ENCODE results near the gene EXOC4.

Gene EXOC4

DNA sequence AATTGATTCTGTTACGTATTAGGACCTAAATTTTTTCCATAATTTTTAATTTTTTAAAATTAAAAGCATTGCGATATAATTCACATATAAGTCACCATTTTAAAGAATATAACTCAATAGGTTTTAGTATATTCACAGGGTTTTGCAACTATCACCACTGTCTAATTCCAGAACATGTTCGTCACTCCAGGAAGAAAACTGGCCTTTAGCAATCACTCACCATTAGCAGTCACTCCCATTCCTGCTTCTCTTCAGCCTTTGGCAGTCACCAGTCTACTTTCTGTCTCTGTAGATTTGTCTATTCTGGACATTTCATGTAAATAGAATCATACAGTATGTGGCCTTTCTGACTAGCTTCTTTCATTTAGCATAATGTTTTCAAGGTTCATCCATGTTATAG, 176.5 kb downstream of the EXOC4 start:
- no peaks in the 10 kb centered on the region for H3K36me3 ChIP-seq (ENCODE audit: insufficient read depth, low read length)
- no peak overlapping the region for H3K4me3 ChIP-seq (ENCODE audit: low read depth in 1 of 2, low read length in 2 of 2)
- H3K27me3 ChIP-seq (ENCODE audit: control insufficient read depth in 1 of 2, insufficient read depth in 2 of 2, low read length in 2 of 2): no peaks in the 10 kb centered on the region
- H3K9ac ChIP-seq (ENCODE audit: low read length): no peak overlapping the region
- no peaks in the 10 kb centered on the region for H3K4me1 ChIP-seq (ENCODE audit: insufficient read depth, low read length)
- H3K9me3 ChIP-seq (ENCODE audit: low read length): no peaks in the 10 kb centered on the region
- H3K27ac ChIP-seq (ENCODE audit: low read depth, low read length): no peak overlapping the region

- H3K27me3 ChIP-seq (ENCODE audit: control insufficient read depth in 1 of 2, insufficient read depth in 2 of 2, low read length in 2 of 2): no peaks in the 10 kb centered on the region
- H3K9ac ChIP-seq (ENCODE audit: low read length): no peak overlapping the region
- no peak overlapping the region for H3K27ac ChIP-seq (ENCODE audit: low read depth, low read length)
- H3K36me3 ChIP-seq (ENCODE audit: insufficient read depth, low read length): no peaks in the 10 kb centered on the region
- no peak overlapping the region for H3K4me3 ChIP-seq (ENCODE audit: low read depth in 1 of 2, low read length in 2 of 2)
- H3K9me3 ChIP-seq (ENCODE audit: low read length): no peaks in the 10 kb centered on the region
- H3K4me1 ChIP-seq (ENCODE audit: insufficient read depth, low read length): no peaks in the 10 kb centered on the region
Measured at GRCh38 chr7:133431134-133431724, 178.4 kb downstream of the EXOC4 start.

DNA sequence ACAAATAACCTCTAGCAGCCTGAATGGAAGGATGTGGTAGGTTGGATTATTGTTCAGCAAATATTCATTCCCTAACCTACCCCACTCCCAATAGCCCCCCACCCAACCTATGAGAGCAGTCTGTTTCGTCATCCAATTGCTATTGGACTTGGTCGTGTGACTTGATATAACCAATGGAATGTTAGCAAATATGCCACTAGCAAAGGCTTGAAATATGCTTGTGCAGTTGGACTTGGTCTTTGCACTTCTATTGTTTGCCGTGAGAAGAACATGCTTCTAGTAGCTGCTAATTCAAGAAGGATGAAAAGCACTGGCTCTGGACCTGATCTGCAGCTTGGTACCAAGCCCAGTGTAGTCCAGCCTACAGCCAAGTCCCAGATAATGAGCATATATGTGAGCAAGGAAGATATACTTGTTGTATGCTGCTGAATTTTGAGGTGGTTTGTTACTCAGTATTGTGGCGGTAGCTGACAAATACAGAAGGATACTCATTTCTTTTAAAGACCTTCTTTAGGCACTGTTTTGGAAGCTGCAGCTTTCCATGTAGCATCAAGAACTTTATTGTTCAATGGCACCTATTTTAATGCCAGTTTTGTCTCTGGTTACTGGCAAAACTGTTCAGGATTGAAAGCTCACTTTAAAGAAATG, 180.4 kb downstream of the EXOC4 start:
- no peaks in the 10 kb centered on the region for H3K4me1 ChIP-seq (ENCODE audit: insufficient read depth, low read length)
- no peak overlapping the region for H3K9ac ChIP-seq (ENCODE audit: low read length)
- H3K4me3 ChIP-seq (ENCODE audit: low read depth in 1 of 2, low read length in 2 of 2): no peak overlapping the region
- H3K27me3 ChIP-seq (ENCODE audit: control insufficient read depth in 1 of 2, insufficient read depth in 2 of 2, low read length in 2 of 2): no peaks in the 10 kb centered on the region
- no peaks in the 10 kb centered on the region for H3K36me3 ChIP-seq (ENCODE audit: insufficient read depth, low read length)
- H3K9me3 ChIP-seq (ENCODE audit: low read length): no peaks in the 10 kb centered on the region
- H3K27ac ChIP-seq (ENCODE audit: low read depth, low read length): no peak overlapping the region

GRCh38 chr7:133434246-133434865, 181.5 kb downstream of the EXOC4 start:
- no peaks in the 10 kb centered on the region for H3K36me3 ChIP-seq (ENCODE audit: insufficient read depth, low read length)

DNA sequence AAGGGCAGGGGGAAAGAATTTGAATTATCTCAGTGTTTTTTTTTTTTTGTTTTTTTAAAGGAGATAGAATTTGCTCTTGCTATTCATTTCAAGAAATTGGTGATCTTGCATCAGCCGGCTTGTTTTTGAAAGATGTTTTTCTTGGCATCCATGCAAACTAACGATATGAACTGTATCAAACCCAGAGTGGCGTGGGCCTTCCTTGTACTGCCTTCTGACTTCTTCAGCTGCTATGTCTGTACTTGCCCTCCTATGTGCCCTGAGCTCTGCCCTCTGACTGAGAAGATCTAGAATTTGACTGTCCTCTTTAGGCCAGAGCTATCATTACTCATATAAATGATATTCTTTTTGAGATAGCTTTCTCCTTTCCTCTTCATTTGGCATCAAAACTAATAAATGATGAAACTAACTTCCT, 183.1 kb downstream of the EXOC4 start:
- Histone ChIP-seq H3K4me3 (ENCODE audit: low read depth in 1 of 2, low read length in 2 of 2) (no peak overlapping the region), H3K27me3 (ENCODE audit: control insufficient read depth in 1 of 2, insufficient read depth in 2 of 2, low read length in 2 of 2) (no peaks in the 10 kb centered on the region), H3K9ac (ENCODE audit: low read length) (no peak overlapping the region), H3K9me3 (ENCODE audit: low read length) (no peaks in the 10 kb centered on the region), H3K4me1 (ENCODE audit: insufficient read depth, low read length) (no peaks in the 10 kb centered on the region), H3K27ac (ENCODE audit: low read depth, low read length) (no peak overlapping the region), H3K36me3 (ENCODE audit: insufficient read depth, low read length) (no peaks in the 10 kb centered on the region)

More at GRCh38 chr7:133434246-133434865, 181.5 kb downstream of the EXOC4 start:
- H3K9me3 ChIP-seq (ENCODE audit: low read length): no peaks in the 10 kb centered on the region
- no peak overlapping the region for H3K4me3 ChIP-seq (ENCODE audit: low read depth in 1 of 2, low read length in 2 of 2)
- H3K27ac ChIP-seq (ENCODE audit: low read depth, low read length): no peak overlapping the region
- no peak overlapping the region for H3K9ac ChIP-seq (ENCODE audit: low read length)
- H3K27me3 ChIP-seq (ENCODE audit: control insufficient read depth in 1 of 2, insufficient read depth in 2 of 2, low read length in 2 of 2): no peaks in the 10 kb centered on the region
- no peaks in the 10 kb centered on the region for H3K4me1 ChIP-seq (ENCODE audit: insufficient read depth, low read length)

GRCh38 chr7:133437544-133437943, 184.7 kb downstream of the EXOC4 start:
- H3K27ac ChIP-seq (ENCODE audit: low read depth, low read length): no peak overlapping the region
- no peaks in the 10 kb centered on the region for H3K4me1 ChIP-seq (ENCODE audit: insufficient read depth, low read length)
- no peaks in the 10 kb centered on the region for H3K36me3 ChIP-seq (ENCODE audit: insufficient read depth, low read length)
- H3K9me3 ChIP-seq (ENCODE audit: low read length): no peaks in the 10 kb centered on the region
- no peak overlapping the region for H3K4me3 ChIP-seq (ENCODE audit: low read depth in 1 of 2, low read length in 2 of 2)
- H3K9ac ChIP-seq (ENCODE audit: low read length): no peak overlapping the region
- H3K27me3 ChIP-seq (ENCODE audit: control insufficient read depth in 1 of 2, insufficient read depth in 2 of 2, low read length in 2 of 2): no peaks in the 10 kb centered on the region

GRCh38 chr7:133442818-133443217, 189.9 kb downstream of the EXOC4 start:
- Histone ChIP-seq H3K36me3 (ENCODE audit: insufficient read depth, low read length) (no peaks in the 10 kb centered on the region), H3K9ac (ENCODE audit: low read length) (no peak overlapping the region), H3K9me3 (ENCODE audit: low read length) (no peaks in the 10 kb centered on the region), H3K4me3 (ENCODE audit: low read depth in 1 of 2, low read length in 2 of 2) (no peak overlapping the region), H3K27me3 (ENCODE audit: control insufficient read depth in 1 of 2, insufficient read depth in 2 of 2, low read length in 2 of 2) (no peaks in the 10 kb centered on the region), H3K27ac (ENCODE audit: low read depth, low read length) (no peak overlapping the region), H3K4me1 (ENCODE audit: insufficient read depth, low read length) (no peaks in the 10 kb centered on the region)

DNA sequence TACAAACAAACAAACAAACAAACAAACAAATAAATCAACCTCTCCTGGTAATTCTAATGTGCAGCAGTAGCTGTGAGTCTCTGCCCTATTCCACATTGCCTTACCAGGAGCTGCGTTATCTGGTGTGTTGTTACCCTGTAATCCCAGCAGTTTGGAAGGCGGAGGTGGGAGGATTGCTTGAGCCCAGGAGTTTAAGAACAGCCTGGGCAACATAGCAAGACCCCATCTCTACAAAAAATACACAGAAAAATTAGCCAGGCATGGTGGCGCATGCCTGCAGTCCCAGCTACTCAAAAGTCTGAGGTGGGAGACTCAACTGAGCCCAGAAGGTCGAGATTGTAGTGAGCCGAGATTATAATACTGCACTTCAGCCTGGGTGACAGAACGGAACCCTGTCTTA, 192.7 kb downstream of the EXOC4 start:
- H3K9me3 ChIP-seq (ENCODE audit: low read length): no peaks in the 10 kb centered on the region
- H3K4me1 ChIP-seq (ENCODE audit: insufficient read depth, low read length): no peaks in the 10 kb centered on the region
- no peak overlapping the region for H3K9ac ChIP-seq (ENCODE audit: low read length)
- no peaks in the 10 kb centered on the region for H3K27me3 ChIP-seq (ENCODE audit: control insufficient read depth in 1 of 2, insufficient read depth in 2 of 2, low read length in 2 of 2)
- no peak overlapping the region for H3K4me3 ChIP-seq (ENCODE audit: low read depth in 1 of 2, low read length in 2 of 2)
- H3K27ac ChIP-seq (ENCODE audit: low read depth, low read length): no peak overlapping the region
- no peaks in the 10 kb centered on the region for H3K36me3 ChIP-seq (ENCODE audit: insufficient read depth, low read length)

DNA sequence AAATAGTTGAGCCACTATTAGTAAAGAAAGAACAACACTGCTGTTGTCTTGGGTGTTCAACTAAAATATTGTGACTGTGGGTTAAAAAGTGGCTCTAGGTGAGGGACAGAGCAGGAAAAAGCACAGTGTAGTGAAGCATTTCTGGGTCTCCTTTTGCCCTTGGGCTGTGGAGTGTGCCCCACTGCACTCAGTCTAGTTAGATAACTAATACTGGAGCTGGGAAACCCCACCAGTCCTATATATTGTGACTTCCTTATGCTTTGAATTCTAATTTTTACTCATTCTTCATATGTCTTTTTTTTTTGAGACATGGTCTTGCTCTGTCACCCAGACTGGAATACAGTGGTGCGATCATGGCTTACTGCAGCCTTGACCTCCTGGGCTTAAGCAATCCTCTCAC, 195.1 kb downstream of the EXOC4 start:
- Histone ChIP-seq H3K4me3 (ENCODE audit: low read depth in 1 of 2, low read length in 2 of 2) (no peak overlapping the region), H3K27ac (ENCODE audit: low read depth, low read length) (no peak overlapping the region), H3K9ac (ENCODE audit: low read length) (no peak overlapping the region), H3K36me3 (ENCODE audit: insufficient read depth, low read length) (no peaks in the 10 kb centered on the region), H3K27me3 (ENCODE audit: control insufficient read depth in 1 of 2, insufficient read depth in 2 of 2, low read length in 2 of 2) (no peaks in the 10 kb centered on the region), H3K9me3 (ENCODE audit: low read length) (no peaks in the 10 kb centered on the region), H3K4me1 (ENCODE audit: insufficient read depth, low read length) (no peaks in the 10 kb centered on the region)

GRCh38 chr7:133452577-133452976, 199.7 kb downstream of the EXOC4 start:
- no peaks in the 10 kb centered on the region for H3K4me1 ChIP-seq (ENCODE audit: insufficient read depth, low read length)
- H3K36me3 ChIP-seq (ENCODE audit: insufficient read depth, low read length): no peaks in the 10 kb centered on the region
- no peak overlapping the region for H3K27ac ChIP-seq (ENCODE audit: low read depth, low read length)
- no peak overlapping the region for H3K4me3 ChIP-seq (ENCODE audit: low read depth in 1 of 2, low read length in 2 of 2)
- H3K9ac ChIP-seq (ENCODE audit: low read length): no peak overlapping the region
- H3K9me3 ChIP-seq (ENCODE audit: low read length): no peaks in the 10 kb centered on the region
- no peaks in the 10 kb centered on the region for H3K27me3 ChIP-seq (ENCODE audit: control insufficient read depth in 1 of 2, insufficient read depth in 2 of 2, low read length in 2 of 2)

GRCh38 chr7:133458688-133459087, 205.8 kb downstream of the EXOC4 start:
- no peaks in the 10 kb centered on the region for H3K27me3 ChIP-seq (ENCODE audit: control insufficient read depth in 1 of 2, insufficient read depth in 2 of 2, low read length in 2 of 2)
- H3K36me3 ChIP-seq (ENCODE audit: insufficient read depth, low read length): no peaks in the 10 kb centered on the region
- H3K27ac ChIP-seq (ENCODE audit: low read depth, low read length): no peak overlapping the region
- H3K9me3 ChIP-seq (ENCODE audit: low read length): no peaks in the 10 kb centered on the region
- no peaks in the 10 kb centered on the region for H3K4me1 ChIP-seq (ENCODE audit: insufficient read depth, low read length)
- no peak overlapping the region for H3K4me3 ChIP-seq (ENCODE audit: low read depth in 1 of 2, low read length in 2 of 2)
- H3K9ac ChIP-seq (ENCODE audit: low read length): no peak overlapping the region

GRCh38 chr7:133461421-133461820, 208.5 kb downstream of the EXOC4 start:
- Histone ChIP-seq H3K9me3 (ENCODE audit: low read length) (no peaks in the 10 kb centered on the region), H3K4me3 (ENCODE audit: low read depth in 1 of 2, low read length in 2 of 2) (no peak overlapping the region), H3K9ac (ENCODE audit: low read length) (no peak overlapping the region)

More at GRCh38 chr7:133461421-133461820, 208.5 kb downstream of the EXOC4 start:
- no peaks in the 10 kb centered on the region for H3K4me1 ChIP-seq (ENCODE audit: insufficient read depth, low read length)
- no peak overlapping the region for H3K27ac ChIP-seq (ENCODE audit: low read depth, low read length)
- no peaks in the 10 kb centered on the region for H3K27me3 ChIP-seq (ENCODE audit: control insufficient read depth in 1 of 2, insufficient read depth in 2 of 2, low read length in 2 of 2)
- H3K36me3 ChIP-seq (ENCODE audit: insufficient read depth, low read length): no peaks in the 10 kb centered on the region

All from muscle layer of colon (tissue), 2 donors.